Erythroblast (primary cell): ENCODE measurements around the gene UVSSA.

Source experiments
- GATA1 ChIP-seq: IDR thresholded peaks from 2 replicates; pipeline ENCODE4 v1.6.1; 2011; ENCODE audit warnings: low read depth, mild to moderate bottlenecking, control low read depth, low read length, moderate library complexity
- POLR2A ChIP-seq: IDR thresholded peaks from 2 replicates; pipeline ENCODE4 v1.6.1; 2011; ENCODE audit warnings: mild to moderate bottlenecking, low read length

GRCh38 chr4:1406394-1406980 lies 59.5 kb downstream of the UVSSA start, which contains the start of gene NKX1-1:
- no peak for TF ChIP-seq POLR2A
- TF ChIP-seq GATA1 = no peak
